Measurements from ENCODE around the gene HDAC9. TPM values are rescaled to one million over a fixed set of nuclear protein-coding genes. Genes with fewer than 3 reads are reported as not detected.

HDAC9 gene
- total RNA-seq, 2 donors from 2014 or later: 1.5 to 4.0 TPM

- TF ChIP-seq CTCF (conservative IDR thresholded peaks at IDR 0.05): no peak
- H3K27me3 Mint-ChIP-seq (ENCODE audit: insufficient read depth): no peaks in the 10 kb centered on the region
- Histone ChIP-seq H3K9ac (ENCODE audit: extremely low read depth, low read length, poor library complexity, severe bottlenecking) (no peak overlapping the region), H3K27me3 (ENCODE audit: control insufficient read depth, insufficient read depth, low read length, poor library complexity, severe bottlenecking) (no peaks in the 10 kb centered on the region), H3K4me3 (ENCODE audit: low read length) (no peak overlapping the region), H3K27ac (ENCODE audit: low read depth, low read length) (no peak overlapping the region), H3K4me1 (ENCODE audit: control insufficient read depth, insufficient read depth, low read length) (peaks cover 15% of the 10 kb centered on the region), H3K36me3 (ENCODE audit: control insufficient read depth, insufficient read depth, low read length) (no peaks in the 10 kb centered on the region), H3K9me3 (ENCODE audit: control insufficient read depth, low read length) (no peaks in the 10 kb centered on the region)
- no peak overlapping the region for H3K4me3 Mint-ChIP-seq
- 95 to 100% methylated on average over 1 to 3 of the region's 3 CpGs for WGBS, 2 experiments (ENCODE audit: insufficient coverage in 1 of 2, insufficient read length in 1 of 2)
- peaks cover 2% of the 10 kb centered on the region for H3K9me3 Mint-ChIP-seq
- no peak overlapping the region for H3K27ac Mint-ChIP-seq
- H3K36me3 Mint-ChIP-seq (ENCODE audit: low read depth): no peaks in the 10 kb centered on the region
- peaks cover 19% of the 10 kb centered on the region for H3K4me1 Mint-ChIP-seq
- DNase-seq: no peak
These were observed 405.8 kb downstream of the HDAC9 start for GRCh38 chr7:18901351-18901750.

GRCh38 chr7:18901982-18902421 is 406.5 kb downstream of the HDAC9 start:
- H3K4me1 Mint-ChIP-seq: peaks cover 24% of the 10 kb centered on the region
- 28% methylated on average over 1 of the region's 1 CpG; no CpG with 5 or more reads in 1 of the 2 experiments for WGBS, 2 experiments (ENCODE audit: insufficient coverage in 1 of 2, insufficient read length in 1 of 2)
- Histone ChIP-seq H3K9ac (ENCODE audit: extremely low read depth, low read length, poor library complexity, severe bottlenecking) (no peak overlapping the region), H3K36me3 (ENCODE audit: control insufficient read depth, insufficient read depth, low read length) (no peaks in the 10 kb centered on the region), H3K27me3 (ENCODE audit: control insufficient read depth, insufficient read depth, low read length, poor library complexity, severe bottlenecking) (no peaks in the 10 kb centered on the region), H3K27ac (ENCODE audit: low read depth, low read length) (no peak overlapping the region), H3K9me3 (ENCODE audit: control insufficient read depth, low read length) (no peaks in the 10 kb centered on the region), H3K4me1 (ENCODE audit: control insufficient read depth, insufficient read depth, low read length) (peaks cover 12% of the 10 kb centered on the region), H3K4me3 (ENCODE audit: low read length) (no peak overlapping the region)
- no peaks in the 10 kb centered on the region for H3K27me3 Mint-ChIP-seq (ENCODE audit: insufficient read depth)
- no peak for TF ChIP-seq CTCF (conservative IDR thresholded peaks at IDR 0.05)
- no peak for DNase-seq
- H3K9me3 Mint-ChIP-seq: peaks cover 2% of the 10 kb centered on the region
- no peaks in the 10 kb centered on the region for H3K36me3 Mint-ChIP-seq (ENCODE audit: low read depth)
- no peak overlapping the region for H3K4me3 Mint-ChIP-seq
- no peak overlapping the region for H3K27ac Mint-ChIP-seq

- no peak for TF ChIP-seq CTCF (conservative IDR thresholded peaks at IDR 0.05)
- Mint-ChIP-seq H3K4me1 (peaks cover 26% of the 10 kb centered on the region), H3K27ac (no peak overlapping the region), H3K9me3 (peaks cover 2% of the 10 kb centered on the region), H3K4me3 (no peak overlapping the region), H3K27me3 (ENCODE audit: insufficient read depth) (no peaks in the 10 kb centered on the region), H3K36me3 (ENCODE audit: low read depth) (no peaks in the 10 kb centered on the region)
- H3K36me3 ChIP-seq (ENCODE audit: control insufficient read depth, insufficient read depth, low read length): no peaks in the 10 kb centered on the region
- peaks cover 12% of the 10 kb centered on the region for H3K4me1 ChIP-seq (ENCODE audit: control insufficient read depth, insufficient read depth, low read length)
- H3K27ac ChIP-seq (ENCODE audit: low read depth, low read length): no peak overlapping the region
- H3K9me3 ChIP-seq (ENCODE audit: control insufficient read depth, low read length): no peaks in the 10 kb centered on the region
- no peaks in the 10 kb centered on the region for H3K27me3 ChIP-seq (ENCODE audit: control insufficient read depth, insufficient read depth, low read length, poor library complexity, severe bottlenecking)
- H3K4me3 ChIP-seq (ENCODE audit: low read length): no peak overlapping the region
- no peak overlapping the region for H3K9ac ChIP-seq (ENCODE audit: extremely low read depth, low read length, poor library complexity, severe bottlenecking)
- DNase-seq: no peak
These were observed 407.3 kb downstream of the HDAC9 start for GRCh38 chr7:18902892-18903291.
